GM13977 (cell line): Measurements from ENCODE around the gene RAB3GAP2.

ENCODE experiments used
- DNase-seq: peaks from one replicate; pipeline ENCODE4 v3.0.0; 2012; ENCODE audit warnings: low spot score
- in situ Hi-C: fragments of 300-500 bp; cut with MboI; formaldehyde crosslinking; loops from one replicate; pipeline ENCODE4 v1.12.0; 2022; ENCODE audit warnings: low sequenced_read_pairs, low pct_unique_long_range_greater_than_20kb, mixed read lengths, inconsistent platforms; ENCODE audit not compliant: unreplicated experiment
- TF ChIP-seq, protein P1 (sequence below): IDR thresholded peaks from 2 replicates; pipeline ENCODE4 v1.5.1; 2012; ENCODE audit warnings: mild to moderate bottlenecking, control low read depth; ENCODE audit not compliant: insufficient read depth; ENCODE audit errors: extremely low read depth, missing control alignments

Gene RAB3GAP2

GRCh38 chr1:220137019-220137786 is 135.1 kb downstream of the RAB3GAP2 start:
- DNase-seq = no peak
- in situ Hi-C loops = no loop called here
- TF ChIP-seq, protein P1, sequence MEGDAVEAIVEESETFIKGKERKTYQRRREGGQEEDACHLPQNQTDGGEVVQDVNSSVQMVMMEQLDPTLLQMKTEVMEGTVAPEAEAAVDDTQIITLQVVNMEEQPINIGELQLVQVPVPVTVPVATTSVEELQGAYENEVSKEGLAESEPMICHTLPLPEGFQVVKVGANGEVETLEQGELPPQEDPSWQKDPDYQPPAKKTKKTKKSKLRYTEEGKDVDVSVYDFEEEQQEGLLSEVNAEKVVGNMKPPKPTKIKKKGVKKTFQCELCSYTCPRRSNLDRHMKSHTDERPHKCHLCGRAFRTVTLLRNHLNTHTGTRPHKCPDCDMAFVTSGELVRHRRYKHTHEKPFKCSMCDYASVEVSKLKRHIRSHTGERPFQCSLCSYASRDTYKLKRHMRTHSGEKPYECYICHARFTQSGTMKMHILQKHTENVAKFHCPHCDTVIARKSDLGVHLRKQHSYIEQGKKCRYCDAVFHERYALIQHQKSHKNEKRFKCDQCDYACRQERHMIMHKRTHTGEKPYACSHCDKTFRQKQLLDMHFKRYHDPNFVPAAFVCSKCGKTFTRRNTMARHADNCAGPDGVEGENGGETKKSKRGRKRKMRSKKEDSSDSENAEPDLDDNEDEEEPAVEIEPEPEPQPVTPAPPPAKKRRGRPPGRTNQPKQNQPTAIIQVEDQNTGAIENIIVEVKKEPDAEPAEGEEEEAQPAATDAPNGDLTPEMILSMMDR = no peak

DNA sequence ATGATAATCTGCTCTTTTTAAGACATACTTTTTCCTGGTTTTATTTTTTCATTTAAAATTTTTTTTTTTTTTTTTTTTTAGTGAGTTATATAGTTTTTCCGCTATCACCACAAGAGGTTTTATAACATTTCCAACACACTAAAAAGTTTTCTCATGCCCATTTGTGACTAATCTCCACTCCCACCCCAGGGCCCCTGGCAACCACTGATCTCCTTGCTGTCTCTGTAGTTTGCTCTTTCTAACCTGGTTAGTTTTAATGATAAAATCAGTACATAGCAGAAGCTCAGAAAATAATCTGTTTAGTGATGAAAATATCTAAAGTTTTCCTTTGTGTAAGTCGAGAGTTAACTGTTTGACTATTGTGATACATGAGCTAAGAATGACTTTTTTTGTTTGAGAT is 136.5 kb downstream of the RAB3GAP2 start:
- no peak for DNase-seq
- TF ChIP-seq, protein P1 = no peak
- in situ Hi-C loops = no loop called here

DNA sequence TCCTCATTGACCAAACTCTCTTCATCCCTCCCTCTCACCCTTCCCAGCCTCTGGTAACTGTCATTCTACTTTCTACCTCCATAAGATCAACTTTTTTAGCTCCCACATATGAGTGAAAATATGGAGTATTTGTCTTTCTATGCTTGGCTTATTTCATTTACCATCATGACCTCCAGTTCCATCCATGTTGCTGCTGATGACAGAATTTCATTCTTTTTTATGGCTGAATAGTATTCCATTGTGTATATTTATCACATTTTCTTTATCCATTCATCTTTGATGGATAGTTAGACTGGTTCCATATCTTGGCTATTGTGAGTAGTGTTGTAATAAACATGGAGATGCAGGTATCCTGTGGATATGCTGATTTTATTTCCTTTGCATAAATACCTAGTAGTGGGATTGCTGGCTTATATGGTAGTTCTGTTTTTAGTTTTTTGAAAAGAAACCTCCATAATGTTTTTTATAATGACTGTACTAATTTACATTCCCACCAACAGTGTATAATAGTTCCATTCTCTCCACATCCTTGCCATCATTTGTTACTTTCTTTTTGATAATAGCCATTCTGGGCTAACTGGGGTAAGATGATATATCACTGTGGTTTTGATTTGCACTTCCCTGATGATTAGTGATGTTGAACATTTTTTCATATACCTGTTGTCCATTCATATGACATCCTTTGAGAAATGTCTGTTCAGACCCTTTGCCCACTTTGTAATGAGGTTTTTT is 142.6 kb downstream of the RAB3GAP2 start:
- no peak for DNase-seq
- in situ Hi-C loops = no loop called here
- TF ChIP-seq, protein P1 = no peak

DNA sequence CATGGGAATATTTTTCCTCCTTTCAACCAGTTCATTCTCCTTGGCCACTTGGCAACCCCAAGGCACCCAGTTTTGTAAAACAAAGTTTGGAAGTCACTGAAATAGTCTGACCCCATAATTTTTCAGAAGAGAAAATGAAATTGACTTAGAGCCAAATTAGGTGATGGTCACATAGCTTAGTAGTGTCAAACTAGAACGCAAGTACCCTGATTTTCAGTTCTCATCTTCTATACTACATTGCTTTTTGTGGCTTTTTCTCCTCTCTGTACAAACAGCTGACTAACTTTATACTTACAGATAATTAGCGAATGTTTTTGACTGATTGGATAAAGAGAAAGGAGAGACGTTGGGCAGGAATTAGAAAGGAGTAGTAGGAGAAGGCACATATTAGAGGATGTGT is 145.2 kb downstream of the RAB3GAP2 start:
- no peak for DNase-seq
- in situ Hi-C loops = no loop called here
- TF ChIP-seq, protein P1 = no peak

- no peak for DNase-seq
- TF ChIP-seq, protein P1 = no peak
- in situ Hi-C loops = no loop called here
Measured at GRCh38 chr1:220124542-220124941, 147.7 kb downstream of the RAB3GAP2 start.

DNA sequence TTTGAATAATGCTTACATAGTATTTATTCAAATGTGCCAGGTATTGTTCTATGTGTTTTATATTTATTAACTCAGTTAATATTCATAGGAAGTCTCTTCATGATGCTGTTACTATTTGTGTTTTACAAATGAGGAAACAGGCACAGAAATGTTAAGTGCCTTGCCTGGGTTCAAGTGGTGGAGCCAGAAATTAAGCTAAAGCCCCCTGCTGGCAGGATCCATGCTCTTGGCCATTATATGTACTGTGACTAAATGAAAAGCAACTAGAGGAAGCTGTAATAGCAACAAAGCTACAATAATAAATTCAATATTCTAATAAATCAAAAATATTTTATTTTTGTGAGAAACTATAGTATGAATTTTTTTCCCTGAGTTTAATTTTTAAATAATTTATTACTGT is 148.4 kb downstream of the RAB3GAP2 start:
- in situ Hi-C loops = no loop called here
- TF ChIP-seq, protein P1 = peak; percentile 20
- DNase-seq = no peak
